Activated T-cell treated with anti-CD3 and anti-CD28 coated beads, Interleukin-2, amount 50 U/mL, for 72 hours (primary cell): Measurements from ENCODE around the gene FOXA2. TPM values are rescaled to one million over a fixed set of nuclear protein-coding genes. Genes with fewer than 3 reads are reported as not detected.
"Not testable (repeated sequence)": the region's sequence is repeated elsewhere in the genome, so short reads cannot be mapped to it uniquely, and the experiment has no call there.

Experiments used
- ATAC-seq, 2 donors: fragments of 150-1000 bp; cut with Tn5 transposase; replicated peaks in 1 of 2; 2 replicates each; pipeline ENCODE4 v1.10.0; 2021; ENCODE audit warnings: moderate library complexity in 2 of 2, mild to moderate bottlenecking in 1 of 2
- DNase-seq, 2 donors: peaks; one replicate each; pipeline ENCODE4 v3.0.0; 2021 to 2022; ENCODE audit warnings: mixed read lengths in 1 of 2
- H3K27ac Mint-ChIP-seq: one replicate; pipeline ENCODE4 v1.8.0; 2022; ENCODE audit warnings: mild to moderate bottlenecking, moderate library complexity, mixed read lengths
- H3K27me3 Mint-ChIP-seq: one replicate; pipeline ENCODE4 v1.8.0; 2022; ENCODE audit warnings: low read depth, mixed read lengths
- H3K36me3 Mint-ChIP-seq, 2 donors: one replicate each; pipeline ENCODE4 v1.8.0; 2022; ENCODE audit warnings: mixed read lengths in 2 of 2, mild to moderate bottlenecking in 1 of 2; ENCODE audit not compliant: insufficient read depth in 2 of 2
- H3K4me1 Mint-ChIP-seq: one replicate; pipeline ENCODE4 v1.8.0; 2022; ENCODE audit warnings: low read depth, mixed read lengths
- H3K4me3 Mint-ChIP-seq, 2 donors: one replicate each; pipeline ENCODE4 v1.8.0; 2022; ENCODE audit warnings: mild to moderate bottlenecking in 2 of 2, mixed read lengths in 2 of 2, moderate library complexity in 2 of 2
- H3K9me3 Mint-ChIP-seq, 2 donors: one replicate each; pipeline ENCODE4 v1.8.0; 2022; ENCODE audit warnings: mixed read lengths in 2 of 2
- total RNA-seq, 2 donors: library from RNA; stranded (reverse); gene quantifications; one replicate each; pipeline ENCODE4 v1.2.3, GENCODE V29; 2022

FOXA2 gene
- total RNA-seq, 2 donors from 2014 or later = not detected

DNA sequence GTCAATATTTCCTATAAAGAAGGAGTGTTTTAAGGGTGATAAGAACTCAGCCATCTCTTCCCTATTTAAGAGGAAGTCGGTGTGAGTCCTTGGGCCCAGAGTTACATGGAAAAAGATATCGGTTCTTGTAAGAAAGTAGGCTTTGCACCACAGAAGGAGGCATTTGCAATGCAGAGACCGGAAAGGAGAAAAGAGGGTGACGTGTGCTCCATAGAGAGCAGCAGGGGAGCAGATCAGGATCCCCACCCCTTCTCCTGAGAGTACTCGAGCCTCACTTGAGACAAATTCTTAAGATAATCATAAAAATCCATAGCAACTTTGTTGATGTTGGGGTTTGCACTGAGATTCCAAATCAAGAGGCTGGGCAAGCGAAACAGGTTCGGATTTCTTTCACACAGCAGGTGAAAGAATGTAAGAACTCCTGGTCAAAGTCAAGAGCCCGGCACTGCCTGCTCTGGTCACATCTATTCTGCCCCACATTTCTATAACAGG is 27.8 kb downstream of the FOXA2 start:
- Mint-ChIP-seq H3K4me3 (no peak overlapping the region), H3K27ac (no peak overlapping the region), H3K9me3 (peaks cover 2 to 6% of the 10 kb centered on the region in 2 donors), H3K36me3 (peaks cover 0 to 1% of the 10 kb centered on the region in 2 donors), H3K4me1 (no peaks in the 10 kb centered on the region), H3K27me3 (peaks cover 55% of the 10 kb centered on the region)
- no peak for DNase-seq
- ATAC-seq = no peak

GRCh38 chr20:22555791-22556564 is 28.4 kb downstream of the FOXA2 start:
- Mint-ChIP-seq H3K27me3 (peaks cover 49% of the 10 kb centered on the region), H3K36me3 (peaks cover 0 to 1% of the 10 kb centered on the region in 2 donors), H3K4me3 (no peak overlapping the region), H3K9me3 (peaks cover 2 to 6% of the 10 kb centered on the region in 2 donors), H3K4me1 (no peaks in the 10 kb centered on the region), H3K27ac (no peak overlapping the region)
- no peak for ATAC-seq
- no peak for DNase-seq

- no peak overlapping the region for H3K27ac Mint-ChIP-seq
- no peak for DNase-seq
- no peak overlapping the region for H3K4me3 Mint-ChIP-seq
- H3K4me1 Mint-ChIP-seq = no peaks in the 10 kb centered on the region
- peaks cover 0 to 1% of the 10 kb centered on the region in 2 donors for H3K36me3 Mint-ChIP-seq
- H3K9me3 Mint-ChIP-seq = peaks cover 2 to 6% of the 10 kb centered on the region in 2 donors
- ATAC-seq = no peak
- peaks cover 33% of the 10 kb centered on the region for H3K27me3 Mint-ChIP-seq
Observed at GRCh38 chr20:22554391-22554790, 30.0 kb downstream of the FOXA2 start.

- H3K4me1 Mint-ChIP-seq, H3K4me3 Mint-ChIP-seq, H3K27ac Mint-ChIP-seq, H3K36me3 Mint-ChIP-seq, DNase-seq, H3K27me3 Mint-ChIP-seq, ATAC-seq, H3K9me3 Mint-ChIP-seq: not testable (repeated sequence)
Observed at GRCh38 chr20:22550514-22550913, 33.9 kb downstream of the FOXA2 start.

DNA sequence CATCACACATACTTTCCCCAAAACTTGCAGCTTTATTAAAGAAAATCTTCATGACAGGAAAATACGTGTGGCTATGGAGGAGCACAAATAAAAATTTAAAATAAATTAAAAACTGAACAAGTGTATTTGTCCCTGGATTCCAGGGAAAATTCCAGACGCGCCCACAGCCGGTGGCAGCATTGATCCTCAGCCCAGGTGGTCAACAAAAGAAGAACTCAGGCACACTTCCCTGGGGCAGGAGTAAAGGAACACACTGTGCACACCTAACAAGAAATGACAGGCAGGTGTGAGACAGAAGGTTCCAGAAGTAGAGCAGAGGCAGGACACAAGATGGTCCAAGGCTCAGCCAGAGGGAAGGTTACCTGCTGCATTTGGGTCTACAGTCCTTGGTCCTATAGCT is 36.3 kb downstream of the FOXA2 start:
- Mint-ChIP-seq H3K27me3 (peaks cover 7% of the 10 kb centered on the region), H3K4me1 (no peaks in the 10 kb centered on the region), H3K4me3 (no peak overlapping the region), H3K36me3 (peaks cover 0 to 1% of the 10 kb centered on the region in 2 donors), H3K9me3 (peaks cover 4 to 5% of the 10 kb centered on the region in 2 donors), H3K27ac (no peak overlapping the region)
- ATAC-seq (no peak), DNase-seq (no peak)

- Mint-ChIP-seq H3K4me1 (no peaks in the 10 kb centered on the region), H3K36me3 (no peaks in the 10 kb centered on the region), H3K4me3 (no peak overlapping the region), H3K27ac (no peak overlapping the region), H3K9me3 (peaks cover 2 to 3% of the 10 kb centered on the region in 2 donors), H3K27me3 (no peaks in the 10 kb centered on the region)
- ATAC-seq = no peak
- no peak for DNase-seq
Observed at GRCh38 chr20:22546344-22546743, 38.0 kb downstream of the FOXA2 start.

- peaks cover 2 to 3% of the 10 kb centered on the region in 2 donors for H3K9me3 Mint-ChIP-seq
- no peak for DNase-seq
- H3K4me1 Mint-ChIP-seq = no peaks in the 10 kb centered on the region
- no peak overlapping the region for H3K27ac Mint-ChIP-seq
- no peaks in the 10 kb centered on the region for H3K27me3 Mint-ChIP-seq
- H3K36me3 Mint-ChIP-seq = no peaks in the 10 kb centered on the region
- H3K4me3 Mint-ChIP-seq = no peak overlapping the region
- no peak for ATAC-seq
Observed at GRCh38 chr20:22545045-22545444, 39.3 kb downstream of the FOXA2 start.

- Mint-ChIP-seq H3K4me3 (no peak overlapping the region), H3K4me1 (no peaks in the 10 kb centered on the region), H3K9me3 (peaks cover 2 to 3% of the 10 kb centered on the region in 2 donors), H3K27ac (no peak overlapping the region), H3K36me3 (no peaks in the 10 kb centered on the region), H3K27me3 (no peaks in the 10 kb centered on the region)
- ATAC-seq (no peak), DNase-seq (no peak)
Observed at GRCh38 chr20:22544462-22544861, 39.9 kb downstream of the FOXA2 start.

GRCh38 chr20:22542427-22542826 is 41.9 kb downstream of the FOXA2 start:
- Mint-ChIP-seq H3K4me1 (no peaks in the 10 kb centered on the region), H3K27ac (no peak overlapping the region), H3K4me3 (no peak overlapping the region), H3K36me3 (no peaks in the 10 kb centered on the region), H3K9me3 (peaks cover 2 to 7% of the 10 kb centered on the region in 2 donors), H3K27me3 (no peaks in the 10 kb centered on the region)
- DNase-seq = no peak
- ATAC-seq = no peak

DNA sequence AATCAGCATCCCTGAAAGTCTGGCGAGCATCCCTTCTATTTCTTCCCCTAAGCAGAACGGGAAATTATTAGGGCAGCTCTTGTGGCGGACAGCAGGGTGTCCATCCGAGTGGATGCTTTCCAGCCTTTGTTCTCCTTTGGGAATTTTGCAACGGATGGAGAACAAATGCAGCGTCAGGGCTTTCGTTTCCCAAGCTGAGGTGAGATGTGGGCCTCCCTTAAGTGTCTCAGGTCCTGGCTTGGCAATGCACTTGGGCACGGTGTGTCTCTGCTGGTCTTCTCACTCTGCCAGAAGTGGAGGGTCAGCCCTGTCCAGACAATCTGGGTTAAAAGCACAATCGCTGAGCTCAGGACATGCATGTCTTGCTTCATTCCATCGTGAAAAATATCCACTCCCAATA is 43.5 kb downstream of the FOXA2 start:
- Mint-ChIP-seq H3K36me3 (no peaks in the 10 kb centered on the region), H3K4me1 (no peaks in the 10 kb centered on the region), H3K27me3 (no peaks in the 10 kb centered on the region), H3K27ac (no peak overlapping the region), H3K4me3 (no peak overlapping the region), H3K9me3 (peaks cover 4 to 11% of the 10 kb centered on the region in 2 donors)
- no peak for ATAC-seq
- DNase-seq = no peak

GRCh38 chr20:22536956-22537756 is 47.2 kb downstream of the FOXA2 start:
- Mint-ChIP-seq H3K9me3 (peaks cover 2 to 10% of the 10 kb centered on the region in 2 donors), H3K36me3 (no peaks in the 10 kb centered on the region), H3K4me1 (no peaks in the 10 kb centered on the region), H3K4me3 (no peak overlapping the region), H3K27me3 (no peaks in the 10 kb centered on the region), H3K27ac (no peak overlapping the region)
- ATAC-seq = no peak
- no peak for DNase-seq

DNA sequence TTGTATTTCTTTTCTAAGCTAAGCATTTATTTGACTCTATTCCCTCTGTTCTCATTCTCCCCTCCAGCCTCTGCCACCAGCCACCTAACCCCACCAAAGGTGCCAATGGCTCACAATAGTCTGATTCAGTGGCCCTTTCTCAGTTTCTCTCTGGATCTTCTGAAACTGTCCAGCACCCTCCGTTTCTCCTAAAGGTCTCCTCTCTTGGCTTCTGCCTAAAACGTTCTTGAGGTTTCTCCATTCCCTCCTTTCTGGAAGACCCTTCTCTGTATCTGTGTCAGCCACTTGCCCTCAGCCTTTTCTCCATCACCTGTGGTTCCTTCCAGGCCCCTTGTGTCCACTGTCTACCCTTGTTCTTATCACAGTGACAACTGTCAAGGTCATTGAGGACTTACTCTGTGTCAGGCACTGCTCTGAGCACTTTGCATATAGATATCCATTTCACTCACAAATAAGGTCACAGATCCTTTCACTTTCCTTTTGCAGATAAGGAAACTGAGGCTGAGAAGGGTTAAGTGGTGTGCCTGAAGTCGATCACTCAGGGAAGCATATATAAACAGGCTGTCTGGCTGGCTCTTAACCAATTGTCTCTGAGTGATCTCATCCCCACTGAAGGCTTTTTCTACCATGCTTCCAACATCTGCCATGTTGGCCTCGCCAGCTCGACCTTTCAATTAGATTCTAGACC is 48.1 kb downstream of the FOXA2 start:
- no peak overlapping the region for H3K27ac Mint-ChIP-seq

DNA sequence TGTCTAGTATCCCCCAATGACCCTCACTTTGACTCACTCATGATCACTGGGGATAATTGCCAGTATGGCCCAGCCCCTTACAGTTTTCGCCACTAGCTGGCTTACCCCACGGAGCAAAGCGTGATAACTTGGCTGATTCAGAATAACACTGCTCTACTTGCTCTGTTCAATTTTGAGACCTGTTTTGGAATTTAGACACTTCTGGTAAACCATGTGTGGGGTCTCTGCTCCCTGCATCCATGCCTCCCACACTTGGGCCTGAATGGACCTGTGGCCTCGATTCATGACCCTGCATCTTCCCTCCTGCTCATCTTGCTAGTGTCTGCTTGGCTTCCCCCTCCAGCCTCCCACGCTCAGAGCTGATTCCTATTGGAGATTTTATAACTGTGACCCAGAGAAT is 48.9 kb downstream of the FOXA2 start:
- ATAC-seq (no peak), DNase-seq (no peak)
- Mint-ChIP-seq H3K4me1 (no peaks in the 10 kb centered on the region), H3K36me3 (no peaks in the 10 kb centered on the region), H3K27ac (no peak overlapping the region), H3K4me3 (no peak overlapping the region), H3K27me3 (no peaks in the 10 kb centered on the region), H3K9me3 (peaks cover 6 to 10% of the 10 kb centered on the region in 2 donors)

More for the DNA sequence above, 48.1 kb downstream of the FOXA2 start:
- Mint-ChIP-seq H3K4me3 (no peak overlapping the region), H3K27me3 (no peaks in the 10 kb centered on the region), H3K9me3 (peaks cover 2 to 10% of the 10 kb centered on the region in 2 donors), H3K36me3 (no peaks in the 10 kb centered on the region), H3K4me1 (no peaks in the 10 kb centered on the region)
- DNase-seq (no peak), ATAC-seq (no peak)
